ENCODE results near the gene MTR.

DNA sequence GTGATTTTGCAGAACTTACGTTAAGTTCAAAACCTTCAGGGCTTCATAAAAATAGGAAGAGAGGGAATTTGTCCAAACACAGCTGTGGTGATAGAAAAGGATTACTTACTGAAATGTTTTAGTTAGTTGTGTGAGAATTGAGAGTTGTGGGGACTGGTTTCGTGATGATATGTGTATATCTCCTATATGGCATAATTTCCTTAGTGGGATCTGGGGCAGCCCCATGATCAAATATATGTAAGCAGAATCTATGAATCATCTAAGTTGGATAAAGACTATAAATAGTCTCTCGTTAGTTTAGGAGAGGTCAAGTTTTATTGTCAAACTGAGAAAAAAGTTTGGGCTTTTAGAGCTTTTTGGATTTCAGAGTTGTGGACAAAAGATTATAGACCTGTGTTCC, 14.9 kb downstream of the MTR start:
- TF ChIP-seq, protein P1, sequence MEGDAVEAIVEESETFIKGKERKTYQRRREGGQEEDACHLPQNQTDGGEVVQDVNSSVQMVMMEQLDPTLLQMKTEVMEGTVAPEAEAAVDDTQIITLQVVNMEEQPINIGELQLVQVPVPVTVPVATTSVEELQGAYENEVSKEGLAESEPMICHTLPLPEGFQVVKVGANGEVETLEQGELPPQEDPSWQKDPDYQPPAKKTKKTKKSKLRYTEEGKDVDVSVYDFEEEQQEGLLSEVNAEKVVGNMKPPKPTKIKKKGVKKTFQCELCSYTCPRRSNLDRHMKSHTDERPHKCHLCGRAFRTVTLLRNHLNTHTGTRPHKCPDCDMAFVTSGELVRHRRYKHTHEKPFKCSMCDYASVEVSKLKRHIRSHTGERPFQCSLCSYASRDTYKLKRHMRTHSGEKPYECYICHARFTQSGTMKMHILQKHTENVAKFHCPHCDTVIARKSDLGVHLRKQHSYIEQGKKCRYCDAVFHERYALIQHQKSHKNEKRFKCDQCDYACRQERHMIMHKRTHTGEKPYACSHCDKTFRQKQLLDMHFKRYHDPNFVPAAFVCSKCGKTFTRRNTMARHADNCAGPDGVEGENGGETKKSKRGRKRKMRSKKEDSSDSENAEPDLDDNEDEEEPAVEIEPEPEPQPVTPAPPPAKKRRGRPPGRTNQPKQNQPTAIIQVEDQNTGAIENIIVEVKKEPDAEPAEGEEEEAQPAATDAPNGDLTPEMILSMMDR (IDR thresholded peaks at IDR 0.05), result no peak
- TF ChIP-seq POLR2A (IDR thresholded peaks at IDR 0.05), result no peak

Measured in prostate gland (tissue), 2 donors.